ENCODE data around the gene VPS16.
"Not testable (repeated sequence)": the region's sequence is repeated elsewhere in the genome, so short reads cannot be mapped to it uniquely, and the experiment has no call there.

The VPS16 gene

DNA sequence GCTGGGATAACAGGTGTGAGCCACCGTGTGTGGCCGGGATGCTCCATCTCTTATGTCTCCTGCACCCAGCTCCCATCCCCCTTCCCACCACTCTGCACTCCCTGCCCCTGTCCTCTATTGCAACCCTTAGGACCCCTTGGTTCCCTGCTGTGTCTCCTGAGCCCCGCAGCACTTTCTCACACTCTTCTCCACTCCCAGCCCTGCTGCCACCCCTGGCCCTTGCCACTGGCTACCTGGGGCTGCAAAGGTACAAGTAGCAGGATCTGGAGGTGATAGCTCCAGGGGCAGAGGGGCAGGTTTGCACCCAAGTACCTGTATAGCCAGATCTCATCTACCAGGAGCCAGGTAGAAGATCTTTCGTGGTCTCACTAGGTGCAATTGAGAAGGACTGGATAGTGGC, 33.5 kb upstream of the VPS16 start:
- no peak for DNase-seq

DNA sequence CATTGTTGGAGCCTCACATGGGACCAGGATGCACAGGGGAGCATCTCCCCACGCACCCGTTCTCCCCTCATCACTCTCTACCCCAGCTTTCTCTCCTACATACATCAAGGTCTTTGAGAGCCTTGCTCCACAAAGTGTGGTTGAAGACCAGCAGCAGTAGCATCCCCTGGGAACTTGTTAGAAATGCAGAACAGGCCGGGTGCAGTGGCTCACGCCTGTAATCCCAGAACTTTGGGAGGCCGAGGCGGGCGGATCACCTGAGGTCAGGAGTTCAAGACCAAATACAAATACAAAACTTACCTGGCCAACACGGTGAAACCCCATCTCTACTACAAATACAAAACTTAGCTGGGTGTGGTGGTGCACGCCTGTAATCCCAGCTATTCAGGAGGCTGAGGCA, 32.6 kb upstream of the VPS16 start:
- not testable (repeated sequence) for DNase-seq

GRCh38 chr20:2809690-2810089, 30.9 kb upstream of the VPS16 start:
- no peak for DNase-seq

GRCh38 chr20:2812189-2812588, 28.4 kb upstream of the VPS16 start:
- no peak for DNase-seq

GRCh38 chr20:2814076-2814475, 26.5 kb upstream of the VPS16 start:
- DNase-seq, result no peak

DNA sequence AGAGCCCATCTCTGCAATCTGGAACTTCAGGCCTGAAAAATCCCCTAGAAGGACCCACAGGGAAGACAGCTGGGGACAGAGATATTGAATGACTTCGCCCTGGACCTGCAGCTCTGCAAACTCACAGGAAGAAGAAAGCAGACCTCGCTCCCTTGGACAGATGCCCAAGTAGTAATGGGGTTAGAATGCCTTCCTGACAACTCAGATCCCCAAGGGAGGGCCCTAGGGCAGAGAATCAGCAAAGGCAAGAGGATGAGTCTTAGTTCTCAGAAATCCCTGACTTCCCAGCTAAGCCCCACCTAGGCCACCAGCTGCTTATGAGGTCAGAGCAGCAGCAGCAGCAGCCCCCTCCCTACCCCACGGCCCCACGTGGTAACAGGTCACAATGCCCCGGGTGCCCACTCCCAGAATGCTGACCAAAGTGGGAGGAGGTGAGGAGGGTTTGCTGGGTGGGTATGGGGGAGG, 25.9 kb upstream of the VPS16 start, which contains the start of gene C20orf141:
C20orf141 (plus strand) TSS at position 401 of the 465 bp plus-strand sequence. CDS start 198 bp downstream, outside the sequence.
- no peak for DNase-seq

DNA sequence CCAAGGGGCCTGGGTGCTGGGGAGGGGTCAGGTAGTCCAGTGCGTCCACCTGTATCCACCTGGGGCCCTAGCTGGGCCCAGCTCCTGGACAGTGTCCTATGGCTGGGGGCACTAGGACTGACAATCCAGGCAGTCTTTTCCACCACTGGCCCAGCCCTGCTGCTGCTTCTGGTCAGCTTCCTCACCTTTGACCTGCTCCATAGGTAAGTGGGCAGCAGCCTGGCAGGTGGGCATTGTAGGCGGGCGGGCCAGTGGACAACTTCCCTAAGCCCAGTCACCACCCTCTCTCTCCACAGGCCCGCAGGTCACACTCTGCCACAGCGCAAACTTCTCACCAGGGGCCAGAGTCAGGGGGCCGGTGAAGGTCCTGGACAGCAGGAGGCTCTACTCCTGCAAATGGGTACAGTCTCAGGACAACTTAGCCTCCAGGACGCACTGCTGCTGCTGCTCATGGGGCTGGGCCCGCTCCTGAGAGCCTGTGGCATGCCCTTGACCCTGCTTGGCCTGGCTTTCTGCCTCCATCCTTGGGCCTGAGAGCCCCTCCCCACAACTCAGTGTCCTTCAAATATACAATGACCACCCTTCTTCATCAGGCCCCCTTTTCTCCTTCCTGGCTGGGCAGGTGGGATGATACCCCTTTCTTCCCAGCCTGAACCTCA, 25.2 kb upstream of the VPS16 start:
- no peak for DNase-seq

- DNase-seq, result no peak
Measured at GRCh38 chr20:2816030-2816582, 24.4 kb upstream of the VPS16 start, which contains the start of gene TMEM239. TSS of gene TMEM239 (plus strand) at chr20:2816364. CDS start at chr20:2816555, 191 bp downstream.

DNA sequence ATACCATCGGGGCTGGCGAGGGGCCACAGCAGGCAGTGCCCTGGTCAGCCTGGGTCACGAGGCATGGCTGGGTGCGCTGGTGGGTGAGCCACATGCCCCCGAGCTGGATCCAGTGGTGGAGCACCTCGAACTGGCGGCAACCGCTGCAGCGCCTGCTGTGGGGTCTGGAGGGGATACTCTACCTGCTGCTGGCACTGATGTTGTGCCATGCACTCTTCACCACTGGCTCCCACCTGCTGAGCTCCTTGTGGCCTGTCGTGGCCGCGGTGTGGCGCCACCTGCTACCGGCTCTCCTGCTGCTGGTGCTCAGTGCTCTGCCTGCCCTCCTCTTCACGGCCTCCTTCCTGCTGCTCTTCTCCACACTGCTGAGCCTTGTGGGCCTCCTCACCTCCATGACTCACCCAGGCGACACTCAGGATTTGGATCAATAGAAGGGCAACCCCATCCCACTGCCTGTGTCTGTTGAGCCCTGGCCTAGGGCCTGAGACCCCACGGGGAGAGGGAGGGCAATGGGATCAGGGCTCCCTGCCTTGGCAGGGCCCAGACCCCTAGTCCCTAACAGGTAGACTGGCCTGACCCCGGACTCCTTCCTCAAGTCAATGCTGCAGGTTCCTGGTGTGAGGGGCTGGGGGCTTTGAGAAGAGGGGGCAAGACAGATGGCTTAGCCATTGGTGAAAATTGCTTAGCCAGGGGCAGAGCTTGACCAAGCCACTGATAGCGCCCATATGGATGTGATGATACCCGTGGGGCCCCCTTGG, 23.8 kb upstream of the VPS16 start:
- no peak for DNase-seq

- DNase-seq, result no peak
Measured at GRCh38 chr20:2817341-2817726, 23.2 kb upstream of the VPS16 start.

- no peak for DNase-seq
Measured at GRCh38 chr20:2817891-2818595, 22.5 kb upstream of the VPS16 start.

- DNase-seq, result no peak
Measured at GRCh38 chr20:2820084-2820895, 20.3 kb upstream of the VPS16 start.

DNA sequence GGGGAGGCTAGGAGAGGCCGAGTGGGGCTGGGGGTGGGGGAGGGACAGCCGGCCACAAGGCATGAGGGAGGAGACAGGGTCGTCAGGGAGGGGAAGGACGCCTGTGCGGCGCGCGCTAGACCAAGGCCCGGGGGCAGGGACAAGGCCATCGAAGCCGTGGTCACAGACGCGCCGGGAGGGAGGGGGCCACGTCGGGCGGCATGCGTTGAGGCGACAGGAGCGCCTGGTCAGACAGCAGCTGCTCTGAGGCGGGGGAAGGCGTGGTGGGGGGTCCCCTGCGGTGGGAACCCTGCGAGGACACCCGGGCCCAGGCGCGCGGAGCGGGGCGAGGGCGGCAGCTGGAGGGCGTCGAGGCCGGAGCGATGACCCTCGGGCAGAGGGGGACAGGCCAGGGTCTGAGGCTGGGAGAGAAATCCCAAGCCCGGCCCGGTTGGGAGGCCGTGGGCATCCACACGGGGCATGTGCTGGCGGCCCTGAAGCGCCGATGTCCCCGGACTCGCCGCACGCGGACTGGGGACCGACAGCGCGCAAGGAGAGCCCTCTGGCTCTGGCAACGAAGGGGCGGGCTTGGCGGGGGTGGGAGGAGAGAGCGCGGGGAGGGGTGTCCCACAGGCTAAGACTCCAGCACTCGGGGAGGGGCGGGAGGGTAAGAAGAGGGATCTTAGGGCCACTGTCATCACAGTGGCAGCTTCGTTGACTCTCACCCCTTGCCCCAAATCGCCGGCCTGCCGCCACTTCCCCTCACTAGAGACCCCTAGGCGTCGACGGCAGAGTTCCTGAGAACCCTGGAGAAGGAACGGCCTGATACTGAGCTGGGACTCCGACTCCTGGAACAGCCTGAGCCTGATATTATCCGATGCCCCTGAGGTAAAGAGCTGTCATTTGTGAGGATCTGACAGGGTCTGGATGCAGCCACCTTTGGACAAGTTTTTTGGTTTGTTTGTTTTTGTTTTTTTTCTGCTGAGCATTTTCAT, 19.4 kb upstream of the VPS16 start:
- DNase-seq, result no peak

GRCh38 chr20:2822073-2822472, 18.5 kb upstream of the VPS16 start:
- no peak for DNase-seq

DNA sequence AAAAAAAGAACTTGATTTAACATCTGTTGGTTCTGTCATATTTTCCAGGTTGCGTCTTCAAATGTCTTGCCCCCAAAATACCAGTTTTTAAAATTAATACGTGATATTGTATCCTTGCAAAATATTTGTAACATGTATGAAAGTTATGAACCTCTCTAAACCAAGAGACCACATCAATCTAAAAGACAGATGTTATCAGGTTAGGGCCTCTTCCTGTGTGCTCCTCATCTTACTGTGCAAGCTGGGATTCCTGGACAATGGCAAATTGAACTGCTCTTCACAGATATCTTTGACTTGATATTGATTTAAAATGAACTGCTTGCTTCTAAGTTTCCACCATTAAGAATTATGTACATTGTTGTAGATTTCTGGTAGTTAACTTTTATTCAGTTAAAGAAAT, 14.8 kb upstream of the VPS16 start:
- no peak for DNase-seq

DNA sequence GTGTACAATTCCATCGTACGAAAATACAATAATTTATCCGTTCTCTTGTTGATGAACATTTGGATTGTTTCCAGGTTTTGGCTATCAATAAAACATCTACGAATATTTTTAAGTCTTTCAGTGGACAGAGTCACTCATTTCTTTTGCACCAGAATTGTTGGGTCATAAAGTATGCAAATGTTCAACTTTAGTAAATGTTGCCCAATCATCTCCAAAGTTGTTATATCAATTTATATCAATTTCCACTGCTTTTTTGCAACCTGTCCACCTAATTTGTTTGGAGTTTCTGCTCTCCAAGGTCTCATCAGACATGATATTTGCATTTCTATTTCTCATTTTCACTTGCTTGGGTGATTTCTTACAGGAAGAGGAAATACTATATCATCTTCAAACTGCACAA, 13.9 kb upstream of the VPS16 start:
- DNase-seq, result no peak

- no peak for DNase-seq
Measured at GRCh38 chr20:2829376-2829775, 11.2 kb upstream of the VPS16 start.

- not testable (repeated sequence) for DNase-seq
Measured at GRCh38 chr20:2831206-2831605, 9.3 kb upstream of the VPS16 start.

GRCh38 chr20:2833761-2834160, 6.8 kb upstream of the VPS16 start:
- no peak for DNase-seq

DNA sequence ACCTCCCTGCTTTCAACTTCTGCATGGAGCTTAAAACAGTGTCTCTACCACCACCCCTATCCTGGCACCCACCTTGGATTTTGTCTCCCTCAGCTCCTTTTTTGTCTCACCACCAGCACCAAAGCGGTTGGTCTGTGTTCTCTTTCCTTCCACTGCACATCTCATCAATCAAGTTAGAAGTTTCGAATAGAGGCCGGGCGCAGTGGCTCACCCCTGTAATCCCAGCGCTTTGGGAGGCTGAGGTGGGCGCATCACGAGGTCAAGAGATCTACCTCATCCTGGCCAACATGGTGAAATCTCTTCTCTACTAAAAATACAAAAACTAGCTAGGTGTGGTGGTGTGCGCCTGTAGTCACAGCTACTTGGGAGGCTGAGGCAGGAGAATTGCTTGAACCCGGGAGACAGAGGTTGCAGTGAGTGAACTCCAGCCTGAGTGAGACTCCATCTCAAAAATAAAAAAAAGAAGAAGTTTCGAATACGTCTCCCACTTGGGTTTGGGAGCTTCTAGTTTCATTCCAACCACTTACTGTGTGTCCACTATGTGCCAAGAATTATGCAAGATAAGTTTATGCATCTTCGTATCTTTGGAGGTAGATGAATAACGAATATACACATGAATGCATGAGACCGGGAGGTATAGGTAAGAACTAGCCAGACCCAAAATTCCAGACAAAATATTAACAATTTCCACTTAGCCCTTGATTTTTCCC, 6.0 kb upstream of the VPS16 start:
- DNase-seq, result no peak
